Choroid plexus epithelial cell (primary cell): Measurements from ENCODE around the gene PHF20.
"Not testable (repeated sequence)": the region's sequence is repeated elsewhere in the genome, so short reads cannot be mapped to it uniquely, and the experiment has no call there.

Experiments used
- DNase-seq: peaks from one replicate; pipeline ENCODE4 v3.0.0-alpha.2; 2010; ENCODE audit warnings: low read depth
- H3K4me3 ChIP-seq: 2 replicates; pipeline ENCODE4 v1.5.1; 2011; ENCODE audit warnings: low read depth, mild to moderate bottlenecking, control low read depth, low read length, moderate library complexity
- TF ChIP-seq, protein P1 (sequence below): conservative IDR thresholded peaks from 2 replicates; pipeline ENCODE4 v1.5.1; 2011; ENCODE audit warnings: low read depth, mild to moderate bottlenecking, control low read depth, inconsistent platforms, low read length, moderate library complexity

PHF20 gene

DNA sequence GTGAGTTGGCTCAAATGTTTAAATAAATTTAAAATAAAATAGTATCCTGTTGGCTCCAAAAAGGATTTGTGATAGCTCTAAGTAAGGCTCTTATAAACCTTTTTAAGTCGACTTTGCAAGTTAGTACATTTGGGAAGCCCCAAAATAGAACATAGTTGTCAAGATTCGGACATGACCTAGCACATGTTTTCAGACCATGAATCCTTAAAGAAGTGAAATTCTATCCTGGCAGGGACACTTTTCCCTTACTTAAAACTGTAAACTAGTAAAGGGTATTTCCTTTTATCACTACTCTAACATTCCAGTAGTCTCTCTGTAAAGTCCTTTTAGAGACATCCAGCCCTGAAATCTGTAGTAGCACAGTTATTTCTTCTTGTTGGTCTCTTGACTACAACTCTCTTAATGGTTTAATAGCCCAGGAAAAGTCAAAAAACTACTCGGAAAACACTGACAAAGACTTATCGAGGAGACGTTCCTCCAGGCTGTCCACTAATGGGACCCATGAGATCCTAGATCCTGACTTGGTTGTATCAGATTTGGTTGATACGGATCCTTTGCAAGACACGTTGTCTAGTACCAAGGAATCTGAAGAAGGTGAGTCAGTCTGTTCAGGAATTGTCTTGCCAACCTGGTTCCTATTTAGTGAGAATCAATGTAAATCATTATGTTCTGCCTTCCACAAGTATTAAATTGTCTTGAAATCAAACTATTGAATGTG, 98.9 kb downstream of the PHF20 start:
- TF ChIP-seq, protein P1, sequence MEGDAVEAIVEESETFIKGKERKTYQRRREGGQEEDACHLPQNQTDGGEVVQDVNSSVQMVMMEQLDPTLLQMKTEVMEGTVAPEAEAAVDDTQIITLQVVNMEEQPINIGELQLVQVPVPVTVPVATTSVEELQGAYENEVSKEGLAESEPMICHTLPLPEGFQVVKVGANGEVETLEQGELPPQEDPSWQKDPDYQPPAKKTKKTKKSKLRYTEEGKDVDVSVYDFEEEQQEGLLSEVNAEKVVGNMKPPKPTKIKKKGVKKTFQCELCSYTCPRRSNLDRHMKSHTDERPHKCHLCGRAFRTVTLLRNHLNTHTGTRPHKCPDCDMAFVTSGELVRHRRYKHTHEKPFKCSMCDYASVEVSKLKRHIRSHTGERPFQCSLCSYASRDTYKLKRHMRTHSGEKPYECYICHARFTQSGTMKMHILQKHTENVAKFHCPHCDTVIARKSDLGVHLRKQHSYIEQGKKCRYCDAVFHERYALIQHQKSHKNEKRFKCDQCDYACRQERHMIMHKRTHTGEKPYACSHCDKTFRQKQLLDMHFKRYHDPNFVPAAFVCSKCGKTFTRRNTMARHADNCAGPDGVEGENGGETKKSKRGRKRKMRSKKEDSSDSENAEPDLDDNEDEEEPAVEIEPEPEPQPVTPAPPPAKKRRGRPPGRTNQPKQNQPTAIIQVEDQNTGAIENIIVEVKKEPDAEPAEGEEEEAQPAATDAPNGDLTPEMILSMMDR = no peak
- H3K4me3 ChIP-seq = no peak overlapping the region
- DNase-seq = peak; percentile 33

DNA sequence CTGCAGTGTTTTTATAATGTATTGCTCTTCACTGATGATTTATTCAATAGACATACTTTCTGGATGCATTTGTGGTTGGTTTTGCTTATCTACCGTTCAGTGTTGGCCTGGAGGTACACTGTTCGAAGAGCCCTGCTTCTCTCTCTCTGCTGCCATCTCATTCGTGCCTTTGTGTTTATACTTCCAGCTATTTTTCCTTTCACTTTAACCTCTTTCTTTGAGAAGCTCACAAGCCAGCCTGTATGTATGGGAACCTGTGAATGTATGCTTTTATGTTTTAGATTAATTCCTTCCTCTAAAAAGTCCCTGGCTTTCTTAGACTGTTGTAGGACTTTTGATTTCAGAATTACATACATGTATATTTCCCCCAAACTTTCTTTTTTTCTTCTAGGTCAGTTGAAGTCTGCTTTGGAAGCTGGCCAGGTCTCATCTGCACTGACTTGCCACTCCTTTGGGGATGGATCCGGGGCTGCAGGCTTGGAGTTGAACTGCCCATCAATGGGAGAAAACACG, 99.5 kb downstream of the PHF20 start:
- peak; percentile 71 for DNase-seq
- H3K4me3 ChIP-seq = peak overlapping the region; percentile 1
- TF ChIP-seq, protein P1 = no peak

DNA sequence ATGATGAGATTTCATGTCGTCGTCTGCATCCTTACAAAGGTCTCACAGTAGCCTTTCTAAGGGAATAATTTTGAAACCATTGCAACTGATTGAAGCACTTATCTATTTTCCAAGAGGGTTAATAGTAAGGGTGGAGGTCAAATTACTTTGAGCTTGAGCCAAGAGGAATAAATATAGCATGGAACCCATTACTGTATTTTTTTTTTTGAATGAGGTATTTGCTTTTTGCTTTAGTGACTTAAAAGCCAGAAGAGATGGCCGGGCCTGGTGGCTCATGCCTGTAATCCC, 104.2 kb downstream of the PHF20 start:
- no peak overlapping the region for H3K4me3 ChIP-seq
- TF ChIP-seq, protein P1 = no peak
- DNase-seq = no peak

DNA sequence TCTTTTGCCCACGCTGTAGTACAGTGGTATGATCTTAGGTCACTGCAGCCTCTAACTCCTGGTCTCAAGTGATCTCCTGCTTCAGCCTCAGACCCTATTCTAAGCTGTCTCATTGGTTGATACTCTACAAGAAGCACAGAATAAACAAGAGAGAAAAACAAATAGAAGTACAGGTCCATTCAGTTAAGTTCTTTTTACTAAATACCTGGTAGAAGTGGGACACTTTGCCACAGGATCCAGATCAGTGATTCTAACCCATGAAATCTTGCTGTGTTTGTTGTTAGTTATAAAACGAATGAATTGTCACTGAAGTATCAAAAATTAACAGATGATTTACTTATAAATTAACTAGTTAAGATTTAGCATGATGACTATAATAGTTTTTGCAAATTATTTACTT, 105.8 kb downstream of the PHF20 start:
- no peak overlapping the region for H3K4me3 ChIP-seq
- no peak for DNase-seq
- TF ChIP-seq, protein P1 = no peak

DNA sequence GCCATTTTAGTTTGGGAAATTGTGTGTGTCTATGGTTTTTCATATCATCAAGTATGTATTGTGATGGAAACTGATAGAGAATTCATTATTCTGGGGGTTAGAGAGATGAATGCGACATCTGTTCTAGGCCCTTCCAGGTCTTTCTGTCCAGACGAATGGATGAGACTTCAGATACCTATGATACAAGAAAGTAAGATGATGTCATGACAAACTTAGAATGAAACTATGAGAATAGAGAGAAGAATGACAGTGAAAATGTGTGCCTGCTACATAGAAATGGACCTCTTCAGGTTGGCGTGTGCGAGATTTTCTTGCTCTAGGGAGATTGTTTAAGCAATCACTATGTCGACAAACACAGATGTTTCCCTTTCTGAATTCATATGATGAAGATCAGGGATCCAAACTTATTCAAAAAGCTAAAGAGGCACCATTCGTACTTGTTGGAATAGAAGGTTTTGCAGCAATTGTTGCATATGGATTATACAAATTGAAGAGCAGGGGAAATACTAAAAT, 106.4 kb downstream of the PHF20 start:
- H3K4me3 ChIP-seq = no peak overlapping the region
- TF ChIP-seq, protein P1 = no peak
- DNase-seq = no peak

DNA sequence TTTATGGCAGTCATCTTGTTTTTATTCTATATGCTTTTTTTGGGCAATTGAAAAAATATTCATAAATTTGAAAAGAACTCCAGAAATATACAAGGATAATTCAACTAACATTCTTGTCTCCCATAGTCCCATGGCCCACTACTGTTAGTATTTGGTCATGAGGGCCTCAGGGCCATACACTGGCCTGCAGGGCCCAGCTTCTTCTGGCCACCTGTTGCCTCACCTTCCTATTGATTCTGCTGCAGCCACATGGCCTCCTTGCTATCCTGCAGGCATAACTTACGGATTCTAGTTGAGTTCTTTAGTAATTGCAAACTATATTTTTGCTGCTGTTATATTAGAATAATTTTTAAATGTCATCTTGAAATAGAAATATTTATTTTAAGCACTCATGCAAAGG, 109.9 kb downstream of the PHF20 start:
- no peak for DNase-seq
- H3K4me3 ChIP-seq = no peak overlapping the region
- TF ChIP-seq, protein P1 = no peak

DNA sequence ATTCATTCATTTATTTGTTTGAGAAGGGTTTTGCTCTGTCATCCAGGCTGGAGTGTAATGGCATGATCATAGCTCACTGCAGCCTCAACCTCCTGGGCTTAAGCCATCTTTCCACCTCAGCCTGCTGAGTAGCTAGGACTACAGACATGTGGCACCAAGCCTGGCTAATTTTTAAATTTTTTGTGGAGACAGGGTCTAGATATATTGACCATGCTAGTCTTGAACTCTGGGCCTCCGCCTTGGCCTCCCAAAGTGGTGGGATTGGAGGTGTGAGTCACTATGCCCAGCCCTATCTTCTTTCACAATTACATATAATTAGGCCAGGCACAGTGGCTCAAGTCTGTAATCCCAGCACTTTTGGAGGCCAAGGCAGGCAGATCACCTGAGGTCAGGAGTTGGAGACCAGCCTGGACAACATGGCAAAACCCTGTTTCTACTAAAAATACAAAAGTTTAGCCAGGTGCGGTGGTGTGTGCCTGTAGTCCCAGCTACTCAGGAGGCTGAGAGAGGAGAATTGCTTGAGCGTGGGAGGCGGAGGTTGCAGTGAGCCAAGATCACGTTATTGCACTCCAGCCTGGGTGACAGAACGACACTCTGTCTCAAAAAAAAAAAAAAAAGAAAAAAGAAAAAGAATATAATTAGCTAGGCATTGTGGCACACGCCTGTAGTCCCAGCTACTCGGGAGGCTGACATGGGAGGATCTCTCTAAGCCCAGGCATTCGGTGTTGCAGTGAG, 110.8 kb downstream of the PHF20 start:
- not testable (repeated sequence) for DNase-seq, H3K4me3 ChIP-seq
